Pons (tissue), 1 donor: Measurements from ENCODE around the gene LINGO1.

Experiments
- DNase-seq: peaks from one replicate; pipeline ENCODE4 v3.0.0-alpha.2; 2016; ENCODE audit warnings: low spot score

LINGO1 gene

GRCh38 chr15:77632534-77633133, at the start of gene LINGO1:
LINGO1 (minus strand) TSS chr15:77632912; CDS start chr15:77632315, 597 bp downstream.
- DNase-seq, result peak; percentile 54

GRCh38 chr15:77681362-77681761, 48.6 kb upstream of the LINGO1 start:
- no peak for DNase-seq

- no peak for DNase-seq
Observed at GRCh38 chr15:77676569-77677375, 44.1 kb upstream of the LINGO1 start.

GRCh38 chr15:77675806-77676415, 43.2 kb upstream of the LINGO1 start:
- DNase-seq, result no peak

GRCh38 chr15:77674327-77674726, 41.6 kb upstream of the LINGO1 start:
- DNase-seq, result no peak

- DNase-seq, result no peak
Observed at GRCh38 chr15:77673866-77674265, 41.2 kb upstream of the LINGO1 start.

- no peak for DNase-seq
Observed at GRCh38 chr15:77672135-77672534, 39.4 kb upstream of the LINGO1 start.

GRCh38 chr15:77671362-77672056, 38.8 kb upstream of the LINGO1 start:
- no peak for DNase-seq

GRCh38 chr15:77670558-77671361, 38.0 kb upstream of the LINGO1 start:
- DNase-seq, result no peak

GRCh38 chr15:77669896-77670295, 37.2 kb upstream of the LINGO1 start:
- no peak for DNase-seq

GRCh38 chr15:77667338-77668234, 34.9 kb upstream of the LINGO1 start:
- no peak for DNase-seq

- DNase-seq, result no peak
Observed at GRCh38 chr15:77666296-77666660, 33.6 kb upstream of the LINGO1 start.

GRCh38 chr15:77665530-77666295, 33.0 kb upstream of the LINGO1 start:
- no peak for DNase-seq

- no peak for DNase-seq
Observed at GRCh38 chr15:77664428-77664827, 31.7 kb upstream of the LINGO1 start.

GRCh38 chr15:77663256-77663655, 30.5 kb upstream of the LINGO1 start:
- DNase-seq, result no peak

- DNase-seq, result peak; percentile 46
Observed at GRCh38 chr15:77659350-77660321, 26.9 kb upstream of the LINGO1 start.

- no peak for DNase-seq
Observed at GRCh38 chr15:77658304-77658703, 25.6 kb upstream of the LINGO1 start.

GRCh38 chr15:77657634-77658238, 25.0 kb upstream of the LINGO1 start:
- no peak for DNase-seq
